Uterus (tissue), 2 donors: ENCODE results near the gene NXN.

Experiments
- POLR2A ChIP-seq, 2 donors: fragments of 450-650 bp; IDR thresholded peaks; one replicate each; pipeline ENCODE4 v1.6.1; 2016; ENCODE audit warnings: antibody characterized with exemption in 2 of 2, mild to moderate bottlenecking in 1 of 2, moderate library complexity in 1 of 2
- TF ChIP-seq, protein P1 (sequence below), 4 experiments: fragments of 200-600 bp in 2 of 4; fragments of 450-650 bp in 2 of 4; sonication (generic) in 2 of 4; IDR thresholded peaks; one replicate each; pipeline ENCODE4 v1.5.1; 2016 to 2019; ENCODE audit warnings: antibody characterized with exemption in 4 of 4, mild to moderate bottlenecking in 2 of 4, moderate library complexity in 1 of 4

DNA sequence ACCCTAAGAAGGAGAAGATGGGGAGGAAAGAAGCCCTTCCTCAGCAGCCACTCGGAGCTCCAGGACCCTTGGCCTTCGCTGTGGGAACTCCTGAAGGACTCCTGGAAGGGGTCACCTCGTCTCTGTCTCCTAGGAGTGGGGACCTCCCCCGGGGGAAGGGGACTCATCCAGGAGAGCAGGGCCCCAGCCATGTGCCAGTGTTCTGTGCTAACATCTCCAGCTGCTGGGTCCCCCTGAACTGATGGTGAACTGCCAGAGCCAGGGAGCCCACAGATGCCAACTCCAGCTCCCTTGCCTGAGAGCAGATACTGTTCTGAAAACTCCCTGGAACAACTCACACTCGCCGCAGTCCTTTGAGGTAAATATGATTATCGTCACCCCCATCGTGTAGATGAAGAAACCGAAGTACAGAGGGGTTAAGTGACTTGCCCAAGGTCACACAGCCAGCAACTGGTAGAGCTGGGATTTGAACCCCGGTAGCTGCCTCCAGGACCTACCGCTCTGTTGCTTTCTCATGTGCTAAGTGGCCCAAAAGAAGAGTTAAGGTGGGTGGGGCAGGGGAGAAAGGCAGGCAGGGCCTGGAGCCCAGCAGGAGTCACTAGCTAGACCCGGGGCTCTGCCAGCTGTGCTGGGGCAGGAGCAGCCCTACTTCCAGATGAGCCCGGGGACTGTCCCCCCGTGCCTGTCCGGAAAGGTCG is 27.9 kb upstream of the NXN start:
- TF ChIP-seq, protein P1, sequence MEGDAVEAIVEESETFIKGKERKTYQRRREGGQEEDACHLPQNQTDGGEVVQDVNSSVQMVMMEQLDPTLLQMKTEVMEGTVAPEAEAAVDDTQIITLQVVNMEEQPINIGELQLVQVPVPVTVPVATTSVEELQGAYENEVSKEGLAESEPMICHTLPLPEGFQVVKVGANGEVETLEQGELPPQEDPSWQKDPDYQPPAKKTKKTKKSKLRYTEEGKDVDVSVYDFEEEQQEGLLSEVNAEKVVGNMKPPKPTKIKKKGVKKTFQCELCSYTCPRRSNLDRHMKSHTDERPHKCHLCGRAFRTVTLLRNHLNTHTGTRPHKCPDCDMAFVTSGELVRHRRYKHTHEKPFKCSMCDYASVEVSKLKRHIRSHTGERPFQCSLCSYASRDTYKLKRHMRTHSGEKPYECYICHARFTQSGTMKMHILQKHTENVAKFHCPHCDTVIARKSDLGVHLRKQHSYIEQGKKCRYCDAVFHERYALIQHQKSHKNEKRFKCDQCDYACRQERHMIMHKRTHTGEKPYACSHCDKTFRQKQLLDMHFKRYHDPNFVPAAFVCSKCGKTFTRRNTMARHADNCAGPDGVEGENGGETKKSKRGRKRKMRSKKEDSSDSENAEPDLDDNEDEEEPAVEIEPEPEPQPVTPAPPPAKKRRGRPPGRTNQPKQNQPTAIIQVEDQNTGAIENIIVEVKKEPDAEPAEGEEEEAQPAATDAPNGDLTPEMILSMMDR (IDR thresholded peaks at IDR 0.05), result no peak
- no peak for TF ChIP-seq POLR2A (IDR thresholded peaks at IDR 0.05)
